OCI-LY3 (cell line): ENCODE results near the gene CSTB.

Source experiments
- CTCF ChIP-seq: fragments of 200-600, 300-600 bp; sonication (generic); IDR thresholded peaks from 2 replicates; pipeline ENCODE4 v1.5.1; 2014; ENCODE audit warnings: antibody characterized with exemption, low read length, low read depth
- EZH2phosphoT487 ChIP-seq: fragments of 200-600 bp; shearing (Covaris generic); IDR thresholded peaks from 2 replicates; pipeline ENCODE4 v1.6.1; 2018; ENCODE audit warnings: antibody characterized with exemption, mixed run types, low read depth

GRCh38 chr21:43728467-43729390, 47.4 kb downstream of the CSTB start:
- TF ChIP-seq CTCF = no peak
- TF ChIP-seq EZH2phosphoT487 = no peak
